Kidney epithelial cell (primary cell): ENCODE measurements around the gene EML5. TPM values are rescaled to one million over a fixed set of nuclear protein-coding genes. Genes with fewer than 3 reads are reported as not detected.

ENCODE experiments used
- DNase-seq: peaks from one replicate; pipeline ENCODE4 v3.0.0-alpha.2; 2010; ENCODE audit warnings: low read depth
- H3K27me3 ChIP-seq: 2 replicates; pipeline ENCODE4 v1.6.0; 2011; ENCODE audit warnings: low read length; ENCODE audit not compliant: control insufficient read depth, insufficient read depth
- H3K36me3 ChIP-seq: 2 replicates; pipeline ENCODE4 v1.5.1; 2011; ENCODE audit warnings: low read length; ENCODE audit not compliant: control insufficient read depth, insufficient read depth
- H3K4me3 ChIP-seq: 2 replicates; pipeline ENCODE4 v1.5.1; 2011; ENCODE audit warnings: low read depth, mild to moderate bottlenecking, control low read depth, low read length
- CTCF ChIP-seq: IDR thresholded peaks from 2 replicates; pipeline ENCODE4 v1.5.1; 2011; ENCODE audit warnings: mild to moderate bottlenecking, moderate library complexity, low read length, control low read depth, inconsistent platforms; ENCODE audit not compliant: insufficient read depth, poor library complexity, severe bottlenecking
- total RNA-seq: library from RNA; depleted of rRNA; stranded (reverse); fragments of >200 nt; gene quantifications from 2 replicates; pipeline ENCODE4 v1.2.3, GENCODE V29; 2015

EML5 gene
- total RNA-seq, 1 donor from 2014 or later, result 0.79 TPM

- no peak for DNase-seq
- Histone ChIP-seq H3K4me3 (no peak overlapping the region), H3K27me3 (peaks cover 3% of the 10 kb centered on the region), H3K36me3 (no peaks in the 10 kb centered on the region)
- TF ChIP-seq CTCF, result no peak
Observed at GRCh38 chr14:88818018-88818417, 25.3 kb upstream of the EML5 start.

GRCh38 chr14:88815980-88816379 lies 23.2 kb upstream of the EML5 start:
- H3K36me3 ChIP-seq, result no peaks in the 10 kb centered on the region
- no peak for TF ChIP-seq CTCF
- H3K4me3 ChIP-seq, result no peak overlapping the region
- peaks cover 3% of the 10 kb centered on the region for H3K27me3 ChIP-seq
- no peak for DNase-seq

GRCh38 chr14:88808359-88808758 lies 15.6 kb upstream of the EML5 start:
- H3K36me3 ChIP-seq, result no peaks in the 10 kb centered on the region
- H3K4me3 ChIP-seq, result no peak overlapping the region
- TF ChIP-seq CTCF, result no peak
- no peaks in the 10 kb centered on the region for H3K27me3 ChIP-seq
- DNase-seq, result no peak

- no peak for DNase-seq
- no peaks in the 10 kb centered on the region for H3K36me3 ChIP-seq
- no peak for TF ChIP-seq CTCF
- no peak overlapping the region for H3K4me3 ChIP-seq
- no peaks in the 10 kb centered on the region for H3K27me3 ChIP-seq
Observed at GRCh38 chr14:88804477-88804876, 11.7 kb upstream of the EML5 start.

GRCh38 chr14:88804035-88804434 lies 11.3 kb upstream of the EML5 start:
- H3K4me3 ChIP-seq, result no peak overlapping the region
- no peak for TF ChIP-seq CTCF
- DNase-seq, result no peak
- no peaks in the 10 kb centered on the region for H3K27me3 ChIP-seq
- no peaks in the 10 kb centered on the region for H3K36me3 ChIP-seq

GRCh38 chr14:88802596-88802995 lies 9.8 kb upstream of the EML5 start:
- Histone ChIP-seq H3K4me3 (no peak overlapping the region), H3K36me3 (no peaks in the 10 kb centered on the region), H3K27me3 (no peaks in the 10 kb centered on the region)
- no peak for DNase-seq
- TF ChIP-seq CTCF, result no peak
